GM12878 (cell line): ENCODE measurements around the gene EPB41L4B. TPM values are rescaled to one million over a fixed set of nuclear protein-coding genes. Genes with fewer than 3 reads are reported as not detected.

Experiments
- ATAC-seq: fragments of 200-7000 bp; cut with Tn5 transposase; 3 replicates; pipeline ENCODE4 v1.9.1; 2020; ENCODE audit warnings: mild to moderate bottlenecking, moderate library complexity
- BruUV-seq: library from RNA; stranded (reverse); fragments of 400-500 nt; replicated peaks from 2 replicates; lab custom pipeline; 2021; lab: Mats Ljungman, UMichigan
- CTCF ChIA-PET: fragments of 300-600 bp; sonication (Branson Sonifier 250); formaldehyde crosslinking; extraction: SDS; loops from one replicate; lab custom pipeline; 2021; ENCODE audit warnings: inconsistent platforms; lab: Yijun Ruan, JAX
- POLR2A ChIA-PET: fragments of 350-600 bp; formaldehyde crosslinking; extraction: SDS; loops from one replicate; lab custom pipeline; 2021; ENCODE audit warnings: inconsistent platforms; lab: Charles Lee
- RAD21 ChIA-PET: fragments of 300-600 bp; sonication (Branson Sonifier 250); formaldehyde crosslinking; loops from one replicate; lab custom pipeline; 2023; ENCODE audit warnings: antibody characterized with exemption; ENCODE audit not compliant: unreplicated experiment; lab: Charles Lee
- SMC1A ChIA-PET: fragments of 300-600 bp; sonication (Branson Sonifier 250); formaldehyde crosslinking; loops from one replicate; lab custom pipeline; 2023; ENCODE audit not compliant: unreplicated experiment, uncharacterized antibody; lab: Charles Lee
- DNase-seq: peaks from one replicate; pipeline ENCODE4 v3.0.0-alpha.2; 2011; ENCODE audit warnings: low read depth, low spot score
- FAIRE-seq: peaks from 3 replicates; lab custom pipeline; 2011; peaks lifted over from hg19 to GRCh38; lab: Jason Lieb, UNC
- H2AFZ ChIP-seq: 2 replicates; pipeline ENCODE4 v1.6.0; 2011; ENCODE audit warnings: low read depth, low read length, control low read depth; ENCODE audit not compliant: control insufficient read depth
- H3K27ac ChIP-seq: 2 replicates; pipeline ENCODE4 v1.5.1; 2011; ENCODE audit warnings: control low read depth; ENCODE audit not compliant: control insufficient read depth, insufficient read depth
- H3K27me3 ChIP-seq, 2 experiments: replicated peaks in 1 of 2; 2 replicates each; pipeline versions ENCODE4 v1.6.0 to v1.6.1; 2011; ENCODE audit warnings: low read length in 1 of 2; ENCODE audit not compliant: control insufficient read depth in 2 of 2, insufficient read depth in 2 of 2
- H3K36me3 ChIP-seq, 2 experiments: 2 replicates each; pipeline ENCODE4 v1.5.1; 2011; ENCODE audit warnings: low read length in 1 of 2; ENCODE audit not compliant: control insufficient read depth in 2 of 2, insufficient read depth in 2 of 2
- H3K4me1 ChIP-seq: 2 replicates; pipeline ENCODE4 v1.6.1; 2011; ENCODE audit warnings: mild to moderate bottlenecking, low read length, moderate library complexity, mixed read lengths; ENCODE audit not compliant: control insufficient read depth, insufficient read depth
- H3K4me2 ChIP-seq: 2 replicates; pipeline ENCODE4 v1.6.0; 2011; ENCODE audit warnings: control low read depth; ENCODE audit not compliant: control insufficient read depth, insufficient read depth
- H3K4me3 ChIP-seq: fragments of 200-600 bp; sonication (generic); 2 replicates; pipeline ENCODE4 v1.5.1; 2016
- H3K79me2 ChIP-seq: 2 replicates; pipeline ENCODE4 v1.6.0; 2011; ENCODE audit warnings: low read length; ENCODE audit not compliant: control insufficient read depth, insufficient read depth
- H3K9ac ChIP-seq: 2 replicates; pipeline ENCODE4 v1.8.0; 2011; ENCODE audit warnings: low read length, control low read depth, mixed read lengths; ENCODE audit not compliant: control insufficient read depth, insufficient read depth
- H3K9me3 ChIP-seq: replicated peaks from 3 replicates; pipeline ENCODE4 v1.5.1; 2011; ENCODE audit warnings: mild to moderate bottlenecking, low read length; ENCODE audit not compliant: control insufficient read depth, insufficient read depth
- H4K20me1 ChIP-seq: 2 replicates; pipeline ENCODE4 v1.6.0; 2011; ENCODE audit not compliant: control insufficient read depth, insufficient read depth
- BHLHE40 ChIP-seq, 2 experiments: fragments of 450-650 bp in 1 of 2; IDR thresholded peaks; 2 replicates each; pipeline ENCODE4 v1.6.1; 2011 to 2017; ENCODE audit warnings: low read depth in 2 of 2, borderline replicate concordance in 1 of 2, improper control_type of control experiment in 1 of 2, low read length in 1 of 2, mild to moderate bottlenecking in 1 of 2
- CBX5 ChIP-seq: sonication (generic); IDR thresholded peaks from 2 replicates; pipeline ENCODE4 v1.6.1; 2016; ENCODE audit warnings: low read depth, moderate library complexity, mild to moderate bottlenecking, inconsistent platforms
- CTCF ChIP-seq, 3 experiments: IDR thresholded peaks in 2 of 3; conservative IDR thresholded peaks in 1 of 3; 2 replicates each; pipeline ENCODE4 v1.5.1; 2011; ENCODE audit warnings: low read depth in 3 of 3, low read length in 3 of 3, mild to moderate bottlenecking in 3 of 3, control low read depth in 2 of 3, moderate library complexity in 2 of 3, inconsistent platforms in 1 of 3, mixed read lengths in 1 of 3; ENCODE audit not compliant: control insufficient read depth in 2 of 3, insufficient read depth in 1 of 3; ENCODE audit errors: extremely low read depth in 1 of 3
- MXI1 ChIP-seq: fragments of 150-350 bp; IDR thresholded peaks from 2 replicates; pipeline ENCODE4 v1.6.1; 2011; ENCODE audit warnings: low read depth, mild to moderate bottlenecking, inconsistent platforms, low read length, improper control_type of control experiment
- MYB ChIP-seq: fragments of 150-350 bp; IDR thresholded peaks from 2 replicates; pipeline ENCODE4 v1.6.1; 2014; ENCODE audit warnings: mild to moderate bottlenecking, low read depth, low read length, borderline replicate concordance
- WGBS: methylation state at CpG from one replicate; pipeline ENCODE4 v1.1.6; 2016; ENCODE audit warnings: low lambda C conversion rate; ENCODE audit not compliant: insufficient replicate concordance, insufficient coverage; ENCODE audit errors: missing lambda C conversion rate; 5-methylcytosine and 5-hydroxymethylcytosine counted together
- in situ Hi-C: fragments of 300-500 bp; cut with MboI; formaldehyde crosslinking; loops from 9 replicates; pipeline ENCODE4 v1.14.3; 2018; ENCODE audit warnings: mixed read lengths
- intact Hi-C: fragments of 100-400 bp; cut with micrococcal nuclease; formaldehyde crosslinking; loops from one replicate; pipeline ENCODE4 v1.14.2; 2022; ENCODE audit not compliant: unreplicated experiment
- polyA plus RNA-seq, 11 experiments: library from polyadenylated mRNA; depleted of rRNA in 4 of 11; unstranded in 6 of 11; stranded (reverse) in 5 of 11; fragments of >200 nt; fragmentation: Nextera tagmentation in 4 of 11; fragmentation: Illumina TruSeq in 1 of 11; extraction: Ambion mirVana in 4 of 11; extraction: Trizol in 1 of 11; gene quantifications; 1 replicate in 1 of 11; 2 replicates in 10 of 11; pipeline versions ENCODE4 v1.2.1 to v1.2.3, GENCODE V29; 2011 to 2016; ENCODE audit warnings: inconsistent platforms in 2 of 11, missing spikeins in 2 of 11, low read depth in 1 of 11
- total RNA-seq, 4 experiments: library from RNA; depleted of rRNA in 3 of 4; stranded (reverse); fragments of >200 nt in 3 of 4; fragmentation: Illumina TruSeq in 1 of 4; extraction: Trizol in 1 of 4; gene quantifications; 2 replicates each; pipeline versions ENCODE4 v1.2.1 to v1.2.3, GENCODE V29; 2013 to 2021

The EPB41L4B gene
- total and polyA plus RNA-seq, 10 of the 15 experiments (the other 5 are each of a cell fraction or from before 2014, with no cell fraction given), result 0.04 to 0.75 (median 0.13) TPM; not detected in 1

DNA sequence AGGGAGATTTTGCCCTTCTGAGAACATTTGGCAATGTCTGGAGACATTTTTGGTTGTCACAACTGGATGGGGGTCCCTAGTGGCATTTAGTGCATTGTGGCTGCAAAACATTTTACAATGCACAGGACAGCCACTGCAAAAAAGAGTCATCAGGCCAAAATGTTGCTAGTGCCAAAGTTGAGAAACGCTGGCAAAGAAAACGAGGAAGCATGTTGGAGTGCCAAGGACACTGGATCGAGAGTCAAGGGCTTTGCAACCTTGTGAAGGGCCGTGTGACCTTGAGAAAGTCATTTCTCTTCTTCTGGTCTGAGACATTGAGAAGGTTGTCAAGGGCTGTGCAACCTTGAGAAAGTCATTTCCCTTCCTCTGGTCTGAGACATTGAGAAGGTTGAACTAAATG is 108.1 kb downstream of the EPB41L4B start:
- intact Hi-C loops, result no loop called here
- Histone ChIP-seq H3K27ac (no peak overlapping the region), H3K4me1 (no peaks in the 10 kb centered on the region), H4K20me1 (no peaks in the 10 kb centered on the region), H3K4me3 (no peak overlapping the region), H3K9ac (no peak overlapping the region), H3K27me3 (no peaks in the 10 kb centered on the region; a peak in 1 of 4 replicates), H3K79me2 (no peaks in the 10 kb centered on the region), H3K4me2 (no peak overlapping the region), H3K9me3 (no peaks in the 10 kb centered on the region), H3K36me3 (no peaks in the 10 kb centered on the region), H2AFZ (no peak overlapping the region)
- no TSS peak for BruUV-seq
- ChIA-PET POLR2A (no interaction called here), RAD21 (no interaction called here), SMC1A (no interaction called here), CTCF (no interaction called here)
- ATAC-seq, result no peak
- TF ChIP-seq MYB (no peak), BHLHE40 (IDR thresholded peaks at IDR 0.05; ENCODE audit: borderline replicate concordance in 1 of 2, low read depth in 2 of 2, low read length in 1 of 2) (no peak), CBX5 (no peak)
- no peak for FAIRE-seq
- in situ Hi-C loops, result no loop called here
- no peak for DNase-seq
- WGBS, result 12% methylated on average over 4 of the region's 4 CpGs

GRCh38 chr9:109206670-109207069 is 114.2 kb downstream of the EPB41L4B start:
- intact Hi-C loops, result no loop called here
- no peaks in the 10 kb centered on the region for H3K27me3 ChIP-seq
- 5% methylated on average over 2 of the region's 2 CpGs for WGBS
- no peak overlapping the region for H2AFZ ChIP-seq
- H3K4me2 ChIP-seq, result no peak overlapping the region
- no peak overlapping the region for H3K4me3 ChIP-seq
- H3K9ac ChIP-seq, result no peak overlapping the region
- no peaks in the 10 kb centered on the region for H3K79me2 ChIP-seq
- FAIRE-seq (no peak), DNase-seq (no peak), ATAC-seq (no peak)
- H3K4me1 ChIP-seq, result no peaks in the 10 kb centered on the region
- no peak overlapping the region for H3K27ac ChIP-seq
- BruUV-seq, result no TSS peak
- H3K9me3 ChIP-seq, result no peaks in the 10 kb centered on the region
- CTCF ChIA-PET, result interaction anchor here (0.6 kb wide), 1 partner anchor 273 kb away, joined by 3 read pairs; no protein-coding TSS in a partner anchor
- TF ChIP-seq MXI1 (no peak), CTCF (IDR thresholded peaks at IDR 0.05 in 2 of 3, conservative IDR thresholded peaks at IDR 0.05 in 1 of 3; ENCODE audit: control insufficient read depth in 2 of 3, extremely low read depth in 1 of 3, insufficient read depth in 1 of 3, low read depth in 3 of 3, low read length in 3 of 3) (0 out of 6 replicates have a peak, but pooled peaks of 1 of the 3 experiments have one; percentile 14)
- SMC1A ChIA-PET, result no interaction called here
- no peaks in the 10 kb centered on the region for H4K20me1 ChIP-seq
- in situ Hi-C loops, result no loop called here
- POLR2A ChIA-PET, result no interaction called here
- no peaks in the 10 kb centered on the region for H3K36me3 ChIP-seq
- RAD21 ChIA-PET, result interaction anchor here (0.9 kb wide), 1 partner anchor 313 kb away, joined by 3 read pairs; no protein-coding TSS in a partner anchor
